NOMO-1 treated with DMSO at 0.1 percent for 48 hours (cell line): ENCODE measurements around the gene LHFPL3.
A peak's percentile ranks its signal among the peaks of the same experiment; 100 is the strongest.
"Not testable (repeated sequence)": the region's sequence is repeated elsewhere in the genome, so short reads cannot be mapped to it uniquely, and the experiment has no call there.

Source experiments
- DNase-seq: peaks from one replicate; lab custom pipeline; 2025; ENCODE audit not compliant: unreplicated experiment; lab: John Stamatoyannopoulos, UW

The LHFPL3 gene

DNA sequence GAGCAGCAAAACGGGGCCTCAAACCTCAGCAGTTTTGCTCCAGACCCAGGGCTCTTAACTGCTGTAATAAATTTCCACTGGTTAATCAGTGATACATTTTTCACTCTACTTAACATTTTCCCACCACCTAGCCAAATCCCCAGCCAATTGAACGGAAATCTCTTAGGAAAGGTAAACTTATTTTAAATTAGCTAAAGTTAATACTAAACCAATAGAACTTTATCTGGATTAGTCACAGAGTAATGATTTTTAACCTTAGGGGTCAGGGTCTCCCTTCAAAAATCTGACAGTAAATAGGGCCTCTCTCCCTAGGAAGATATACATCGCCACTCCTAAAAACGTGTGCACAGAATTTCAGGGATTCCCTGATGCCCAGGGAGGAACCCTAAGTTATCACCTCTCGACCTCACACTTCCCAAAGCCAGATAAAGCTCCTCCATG lies 598.2 kb downstream of the LHFPL3 start:
- no peak for DNase-seq

DNA sequence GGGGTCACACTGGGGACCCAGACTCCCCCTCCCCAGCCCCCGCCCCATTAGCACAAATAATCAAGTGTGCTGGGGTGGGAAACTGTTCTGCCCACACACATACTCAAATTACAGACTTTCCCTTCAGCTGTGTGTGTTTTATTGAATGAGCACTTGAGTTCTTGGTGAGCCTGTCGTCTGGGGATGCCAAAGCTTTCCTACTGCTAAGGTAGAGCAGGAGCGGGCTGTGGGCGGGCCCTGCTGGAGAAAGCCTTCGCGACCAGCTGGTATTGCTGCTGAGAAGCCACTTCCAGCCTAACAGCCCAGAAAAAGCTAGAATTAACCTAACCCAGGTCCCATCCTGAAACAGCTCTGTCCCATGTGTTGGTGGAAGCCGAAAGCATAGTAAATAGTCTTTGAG lies 598.7 kb downstream of the LHFPL3 start:
- DNase-seq: no peak

DNA sequence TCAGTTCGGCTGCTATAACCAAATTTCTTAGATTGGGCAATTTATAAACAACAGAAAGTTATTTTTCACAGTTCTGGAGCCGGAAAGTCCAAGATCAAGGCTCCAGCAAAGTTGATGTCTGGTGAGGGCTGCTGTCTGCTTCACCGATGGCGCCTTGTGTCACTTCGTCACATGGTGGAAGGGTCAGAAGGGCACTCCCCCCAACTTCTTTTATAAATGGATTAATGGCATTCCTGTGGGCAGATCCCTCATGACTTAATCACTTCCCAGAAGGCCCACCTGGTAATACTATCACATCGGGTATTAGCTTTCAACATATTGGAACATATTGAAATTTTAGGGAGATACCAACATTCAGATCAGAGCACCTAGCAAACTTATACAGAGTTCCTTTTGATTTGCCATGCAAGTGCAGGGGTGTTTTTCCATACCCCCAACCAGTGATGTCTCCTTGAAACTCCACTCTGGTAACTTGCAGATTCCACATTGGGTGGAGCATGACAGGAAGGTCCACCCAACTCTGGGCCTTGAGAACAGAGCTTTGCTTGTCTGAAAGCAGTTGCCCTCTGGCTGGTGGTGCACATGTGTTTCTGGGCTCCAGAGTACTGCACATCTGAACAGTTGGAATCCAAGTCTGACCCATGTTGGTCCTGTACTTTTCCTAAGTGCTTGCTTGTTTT lies 600.5 kb downstream of the LHFPL3 start:
- no peak for DNase-seq

DNA sequence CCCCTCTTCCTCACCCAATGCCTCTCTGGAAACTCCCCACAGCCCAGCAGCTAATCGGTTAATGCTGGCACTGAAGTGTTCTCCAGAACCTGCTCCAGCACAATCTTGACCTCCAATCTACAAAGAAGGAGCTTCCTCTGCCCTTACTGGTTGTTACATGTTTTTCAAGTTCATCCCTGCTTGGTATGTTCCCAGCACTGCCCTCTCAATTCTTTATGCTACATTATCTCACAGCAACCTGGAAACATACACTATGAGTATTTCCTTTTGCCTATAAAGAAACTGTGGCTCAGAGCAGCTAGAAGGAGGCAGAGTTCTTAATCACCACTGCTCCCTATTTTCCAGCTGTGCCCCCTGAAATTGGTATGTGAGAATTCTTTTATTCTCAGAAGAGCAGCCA lies 601.5 kb downstream of the LHFPL3 start:
- no peak for DNase-seq

DNA sequence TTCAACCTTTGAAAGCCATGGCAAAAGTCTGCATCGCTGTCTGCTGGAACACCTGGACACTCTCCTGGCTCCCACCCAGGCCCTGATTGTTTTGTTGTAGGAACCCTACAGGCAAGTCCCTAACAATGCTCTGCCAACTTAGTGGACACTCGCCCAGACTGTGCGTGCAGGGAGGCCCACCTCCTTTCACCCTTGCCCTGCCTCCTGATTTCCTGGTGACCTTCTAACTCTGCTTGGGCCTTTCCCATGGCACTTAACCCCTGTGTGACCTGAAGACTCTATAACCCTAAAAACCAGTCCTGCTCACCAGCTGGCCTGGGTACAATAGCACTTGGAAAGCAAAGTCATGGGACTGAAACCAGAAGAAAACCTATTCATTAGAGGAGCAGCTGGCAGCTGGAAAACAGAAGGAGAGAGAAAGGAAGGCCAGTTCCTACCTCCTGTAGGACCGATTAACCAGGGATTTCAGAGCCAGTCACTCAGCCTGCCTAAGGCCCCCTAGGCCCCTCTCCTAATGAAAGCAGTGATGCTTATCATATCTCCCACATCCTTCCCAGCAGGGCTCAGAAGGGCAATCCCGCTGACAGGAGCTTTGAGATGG lies 602.9 kb downstream of the LHFPL3 start:
- no peak for DNase-seq

DNA sequence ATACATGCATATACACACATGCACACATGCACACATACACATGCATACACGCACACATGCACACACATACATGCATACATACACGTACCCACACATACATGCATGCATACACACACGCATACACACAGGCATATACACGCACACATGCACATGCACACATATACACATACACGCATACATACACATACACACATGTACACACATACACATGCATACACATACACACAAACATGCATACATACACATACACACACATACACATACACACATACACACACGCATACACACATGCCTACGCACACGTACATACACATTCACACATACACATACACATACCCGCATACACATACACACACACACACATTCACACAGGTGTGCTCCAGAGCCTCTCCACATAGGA lies 604.6 kb downstream of the LHFPL3 start:
- DNase-seq: no peak

DNA sequence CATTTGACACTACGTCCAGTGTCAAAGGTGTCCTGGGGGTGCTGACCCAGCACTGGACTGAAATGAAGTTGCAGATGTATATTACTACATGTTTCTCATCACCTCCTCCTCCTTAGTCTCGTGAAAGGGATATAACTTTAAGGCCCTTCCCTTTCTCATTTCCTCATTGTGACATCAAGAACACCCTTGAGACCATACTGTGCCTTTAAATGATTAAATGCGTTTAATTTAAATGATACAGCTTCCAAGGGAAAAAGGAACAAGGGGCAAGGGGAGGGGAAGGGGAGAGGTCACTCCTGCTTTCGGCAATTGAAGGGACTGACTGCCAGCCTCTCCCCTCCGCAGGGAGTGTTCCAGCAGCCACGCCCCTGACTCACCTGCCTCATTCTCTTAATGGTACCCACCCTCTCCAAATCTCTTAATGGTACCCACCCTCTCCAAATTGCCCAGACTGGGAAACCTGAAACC lies 605.2 kb downstream of the LHFPL3 start:
- peak; percentile 13 for DNase-seq

DNA sequence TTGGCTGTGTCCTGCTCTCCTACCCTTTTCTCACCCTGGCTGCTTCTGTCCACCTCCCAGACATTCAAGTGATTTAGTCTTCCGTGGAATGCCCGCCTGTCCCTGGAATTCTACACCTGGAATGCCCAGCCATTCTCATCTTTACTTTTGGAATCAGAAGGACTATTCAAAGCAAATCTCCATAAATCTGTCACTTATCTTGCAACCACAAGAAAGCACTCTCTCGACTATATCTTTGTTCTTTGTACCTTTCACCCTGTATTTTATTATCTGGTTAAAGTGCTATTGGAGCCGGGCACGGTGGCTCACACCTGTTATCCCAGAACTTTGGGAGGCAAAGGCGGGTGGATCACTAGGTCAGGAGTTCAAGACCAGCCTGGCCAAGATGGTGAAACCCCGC lies 606.3 kb downstream of the LHFPL3 start:
- no peak for DNase-seq

DNA sequence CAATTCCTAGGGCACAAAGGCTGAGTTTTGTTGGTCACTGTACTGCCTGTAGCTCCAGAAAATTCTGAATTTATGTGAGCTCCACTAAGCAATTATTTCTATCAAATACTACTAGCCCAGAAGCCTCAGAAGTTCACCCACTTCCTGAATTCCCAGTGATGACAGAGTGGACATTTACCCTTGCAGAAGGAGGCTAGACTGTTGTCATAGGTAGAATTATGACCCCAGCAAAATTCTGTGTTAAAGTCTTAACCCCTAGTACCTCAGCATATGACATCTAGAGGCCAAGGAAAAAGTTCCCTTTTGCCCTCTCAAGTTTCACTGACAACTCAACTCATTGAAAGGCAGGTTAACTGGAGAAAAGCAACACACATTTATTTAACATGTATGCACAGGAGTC lies 606.9 kb downstream of the LHFPL3 start:
- DNase-seq: no peak

DNA sequence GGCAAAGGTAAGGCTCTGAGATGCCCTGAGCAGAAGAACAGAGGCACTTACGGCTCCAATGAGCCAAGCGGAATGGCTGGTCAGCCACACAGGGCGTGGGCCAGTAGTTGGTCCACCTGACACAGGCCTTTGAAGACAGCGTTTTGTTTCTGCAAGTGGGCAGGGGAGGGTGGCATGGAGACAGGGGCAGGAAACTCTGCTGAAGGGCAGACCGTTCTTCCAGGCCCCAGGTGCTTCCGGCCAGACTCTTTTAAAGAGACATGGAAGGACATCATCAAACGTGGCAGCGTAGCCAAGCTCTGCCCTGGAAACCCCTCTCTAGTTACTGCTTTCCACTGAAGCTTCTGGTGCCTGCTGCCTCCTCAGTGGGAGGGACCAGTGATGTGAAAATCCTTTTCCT lies 608.1 kb downstream of the LHFPL3 start:
- DNase-seq: no peak

DNA sequence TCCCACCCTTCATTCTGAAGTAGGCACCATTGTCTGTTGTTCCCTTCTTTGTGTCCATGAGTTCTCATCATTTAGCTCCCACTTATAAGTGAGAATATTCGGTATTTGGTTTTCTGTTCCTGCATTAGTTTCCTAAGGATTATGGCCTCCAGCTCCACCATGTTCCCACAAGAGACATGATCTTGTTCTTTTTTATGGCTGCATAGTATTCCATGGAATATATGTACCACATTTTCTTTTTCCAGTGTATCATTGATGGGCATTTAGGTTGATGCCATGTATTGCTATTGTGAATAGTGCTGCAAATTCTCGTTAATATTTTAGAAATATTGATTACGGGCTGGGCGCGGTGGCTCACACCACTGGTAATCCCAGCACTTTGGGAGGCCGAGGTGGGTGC lies 609.1 kb downstream of the LHFPL3 start:
- not testable (repeated sequence) for DNase-seq

DNA sequence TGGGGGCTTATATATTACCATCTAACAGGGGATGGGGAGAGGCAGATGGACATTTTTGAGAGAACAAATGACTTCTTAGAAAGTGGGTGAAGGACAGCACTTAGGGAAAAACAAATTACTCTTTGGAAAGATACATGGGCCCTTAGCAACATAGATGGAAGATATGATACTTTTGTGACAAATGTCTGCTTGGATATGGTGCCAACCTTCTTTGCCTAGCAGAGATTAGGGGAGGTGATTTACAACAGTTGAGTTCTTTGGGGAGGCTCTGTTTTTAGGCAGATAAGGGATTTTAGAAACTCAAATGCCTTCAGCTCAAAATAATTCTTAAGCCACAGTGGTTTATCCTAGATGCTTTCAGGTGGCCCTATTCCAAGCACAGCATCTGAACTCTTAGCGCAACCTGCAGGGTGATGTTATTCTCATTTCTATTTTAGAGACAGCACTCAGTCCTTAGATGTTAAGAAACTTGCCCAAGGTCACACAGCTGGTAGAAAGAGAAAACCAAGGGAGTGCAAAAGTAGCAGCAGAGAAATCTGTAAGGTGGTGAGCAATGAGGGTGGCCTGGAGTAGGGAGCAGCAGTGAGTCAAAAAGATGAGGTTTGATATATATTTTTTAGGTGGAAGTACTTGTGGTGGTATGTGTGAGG lies 610.5 kb downstream of the LHFPL3 start:
- no peak for DNase-seq

DNA sequence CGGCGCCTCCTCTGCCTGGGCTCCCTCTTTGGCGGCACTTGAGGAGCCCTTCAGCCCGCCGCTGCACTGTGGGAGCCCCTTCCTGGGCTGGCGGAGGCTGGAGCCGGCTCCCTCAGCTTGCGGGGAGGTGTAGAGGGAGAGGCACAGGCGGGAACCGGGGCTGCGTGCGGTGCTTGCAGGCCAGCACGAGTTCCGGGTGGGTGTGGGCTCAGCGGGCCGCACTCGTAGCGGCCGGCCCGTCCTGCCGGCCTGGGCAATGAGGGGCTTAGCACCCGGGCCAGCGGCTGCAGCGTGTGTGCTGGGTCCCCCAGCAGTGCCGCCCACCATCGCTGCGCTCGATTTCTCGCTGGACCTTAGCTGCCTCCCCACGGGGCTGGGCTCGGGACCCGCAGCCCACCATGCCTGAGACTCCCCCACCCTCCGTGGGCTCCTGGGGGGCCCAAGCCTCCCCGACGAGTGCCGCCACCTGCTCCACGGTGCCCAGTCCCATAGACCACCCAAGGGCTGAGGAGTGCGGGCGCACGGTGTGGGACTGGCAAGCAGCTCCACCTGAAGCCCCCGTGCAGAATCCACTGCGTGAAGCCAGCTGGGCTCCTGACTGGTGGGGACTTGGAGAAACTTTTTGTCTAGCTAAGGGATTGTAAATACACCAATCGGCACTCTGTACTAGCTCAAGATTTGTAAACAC lies 611.8 kb downstream of the LHFPL3 start:
- no peak for DNase-seq

DNA sequence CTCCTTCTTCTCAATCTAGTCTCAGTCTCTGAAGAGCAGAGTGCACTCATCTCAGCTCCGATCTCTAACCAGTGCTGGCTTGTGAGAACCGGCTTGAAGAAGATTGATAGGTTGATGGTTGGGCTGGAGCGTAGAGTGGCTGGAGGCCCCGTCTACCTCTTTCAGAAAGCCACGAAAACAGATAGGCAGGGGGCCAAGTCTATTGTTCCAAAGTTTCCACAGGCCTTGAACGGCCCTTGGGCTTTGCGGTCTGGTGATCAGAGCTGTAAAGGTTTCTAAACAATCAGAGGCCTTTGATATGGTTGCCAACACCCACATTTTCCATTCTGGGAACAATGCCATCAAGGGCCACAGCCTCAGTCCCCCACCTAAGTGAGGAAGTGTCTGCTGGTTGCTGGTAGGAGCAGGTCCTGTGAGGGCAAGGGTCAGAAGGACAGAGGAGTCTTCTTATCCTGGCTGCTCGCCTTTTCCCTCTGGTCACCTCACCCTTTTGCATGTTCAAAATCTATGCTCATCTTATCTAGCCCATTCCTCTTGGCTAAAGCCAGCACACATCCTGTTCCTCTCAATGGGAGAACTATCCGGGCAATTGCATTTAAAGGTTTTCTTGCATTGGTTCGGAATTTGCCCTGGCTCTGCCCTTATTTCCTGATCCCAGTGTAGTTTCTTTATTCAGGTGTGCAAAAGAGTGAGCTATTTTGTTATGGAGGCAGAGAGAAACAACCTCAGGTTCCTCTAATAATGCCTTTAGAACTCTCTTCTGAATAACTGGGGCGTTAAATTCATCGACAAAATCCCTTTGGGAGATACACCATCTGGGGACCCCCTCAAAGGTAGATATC lies 615.3 kb downstream of the LHFPL3 start:
- no peak for DNase-seq

DNA sequence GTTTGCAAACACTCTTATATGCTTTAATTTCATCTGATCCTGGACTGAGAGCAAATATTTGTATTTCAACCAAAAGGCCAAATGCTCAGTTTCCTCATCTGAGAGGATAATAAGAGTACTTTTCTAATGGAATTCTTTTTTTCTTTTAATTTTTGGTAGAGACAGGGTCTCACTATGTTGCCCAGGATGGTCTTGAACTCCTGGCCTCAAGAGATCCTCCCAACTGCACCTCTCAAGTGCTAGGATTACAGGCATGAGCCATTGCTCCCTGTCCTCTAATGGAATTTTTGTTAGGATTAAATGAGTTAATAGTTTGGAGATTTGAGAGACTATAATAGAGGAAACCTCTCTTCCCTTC lies 617.2 kb downstream of the LHFPL3 start:
- no peak for DNase-seq

DNA sequence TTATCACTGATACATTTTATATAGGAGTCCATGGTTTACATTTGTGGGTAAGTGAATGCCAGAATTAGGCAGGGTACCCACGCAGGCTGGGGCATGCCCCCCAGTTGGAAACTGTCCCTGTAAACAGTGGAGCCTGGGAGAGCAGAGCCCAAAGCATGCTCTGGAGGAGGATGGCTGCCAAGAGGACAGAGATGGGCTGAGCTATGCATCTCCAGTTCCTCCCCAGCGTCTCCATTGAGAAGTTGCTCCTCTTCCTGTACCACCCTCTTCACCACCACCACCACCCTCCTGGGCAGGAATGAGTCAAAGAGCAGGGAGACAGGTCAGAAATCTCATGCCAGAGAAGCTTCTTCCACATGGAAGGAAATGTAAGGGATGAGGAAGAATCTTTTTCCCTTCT lies 617.9 kb downstream of the LHFPL3 start:
- DNase-seq: no peak

DNA sequence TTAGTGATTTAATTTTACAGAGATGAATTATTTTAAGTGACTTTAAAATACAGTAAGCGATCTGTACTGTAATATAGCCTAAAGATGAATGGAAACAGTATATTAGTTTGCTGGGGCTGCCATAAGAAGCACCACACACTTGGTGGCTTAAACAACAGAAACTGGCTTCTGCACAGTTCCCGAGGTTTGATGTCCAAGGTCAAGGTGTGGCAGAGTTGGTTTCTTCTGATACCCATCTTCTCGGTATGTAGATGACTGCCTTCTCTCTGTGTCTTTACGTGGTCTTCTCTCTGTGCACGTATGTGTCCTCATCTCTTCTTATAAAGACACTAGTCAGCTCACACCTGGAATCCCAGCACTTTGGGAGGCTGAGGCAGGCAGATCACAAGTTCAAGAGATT lies 621.6 kb downstream of the LHFPL3 start:
- no peak for DNase-seq

DNA sequence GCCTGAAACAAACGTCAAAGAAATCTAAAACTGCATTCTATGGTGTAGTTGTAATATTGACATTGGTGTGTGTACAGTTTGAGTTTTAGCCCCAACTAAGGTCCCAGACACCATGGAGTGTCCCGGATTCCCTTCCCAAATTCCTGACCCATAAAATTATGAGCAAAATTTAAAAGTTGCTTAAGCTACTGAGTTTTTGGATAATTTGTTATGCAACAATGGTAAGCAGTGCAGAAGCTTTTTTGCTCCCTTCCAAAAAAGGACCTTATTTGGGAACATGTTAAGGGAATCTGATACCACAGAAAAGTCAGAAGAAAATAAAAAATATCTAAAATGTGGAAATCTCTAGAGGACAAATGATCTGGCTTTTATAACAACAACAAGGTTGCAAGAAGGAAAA lies 622.4 kb downstream of the LHFPL3 start:
- DNase-seq: no peak

DNA sequence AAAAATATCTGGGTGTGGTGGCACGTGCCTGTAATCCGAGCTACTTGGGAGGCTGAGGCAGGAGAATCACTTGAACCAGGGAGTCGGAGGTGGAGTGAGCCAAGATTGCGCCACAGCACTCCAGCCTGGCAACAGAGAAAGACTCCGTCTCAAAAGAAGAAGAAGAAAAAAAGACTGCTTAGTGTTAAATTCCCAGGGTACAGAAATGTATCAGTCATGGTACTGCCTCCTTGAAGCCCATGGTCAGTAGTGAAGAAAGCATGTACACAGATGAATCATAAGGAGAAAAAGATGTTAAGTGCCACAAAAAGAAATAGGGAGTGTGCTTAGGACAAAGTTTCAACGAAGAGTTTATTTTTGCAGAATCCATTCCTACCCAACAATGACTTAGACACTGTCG lies 623.1 kb downstream of the LHFPL3 start:
- DNase-seq: no peak

DNA sequence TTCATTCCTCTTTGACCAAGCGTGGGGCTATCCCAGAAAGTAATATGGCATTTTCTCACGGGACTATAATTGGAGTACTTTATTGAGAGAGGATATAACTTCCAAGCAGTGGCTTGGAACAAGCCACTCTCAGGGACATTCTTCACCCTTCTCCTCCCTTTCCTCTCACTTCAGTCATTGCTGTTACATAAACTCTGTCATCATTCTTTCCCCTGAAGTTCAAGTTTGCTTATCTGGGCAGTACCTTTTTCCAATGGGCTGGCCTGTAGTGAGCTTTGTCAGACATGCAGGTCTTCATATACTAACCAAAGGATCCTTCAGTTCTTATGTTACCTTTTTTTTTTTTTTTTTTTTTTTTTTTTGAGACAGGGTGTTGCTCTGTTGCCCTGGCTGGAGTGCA lies 626.9 kb downstream of the LHFPL3 start:
- no peak for DNase-seq
